MM.1S (cell line): ENCODE data around the gene CD79A.

Experiments used
- EZH2 ChIP-seq: fragments of 300-600 bp; sonication (generic); optimal IDR thresholded peaks from 2 replicates; pipeline ENCODE3; 2017; ENCODE audit warnings: low read depth, mild to moderate bottlenecking, antibody characterized with exemption, low read length, mixed read lengths
- TF ChIP-seq, protein P1 (sequence below): fragments of 300-600 bp; sonication (generic); IDR thresholded peaks from 2 replicates; pipeline ENCODE4 v1.5.1; 2016; ENCODE audit warnings: antibody characterized with exemption, low read length, mixed read lengths

DNA sequence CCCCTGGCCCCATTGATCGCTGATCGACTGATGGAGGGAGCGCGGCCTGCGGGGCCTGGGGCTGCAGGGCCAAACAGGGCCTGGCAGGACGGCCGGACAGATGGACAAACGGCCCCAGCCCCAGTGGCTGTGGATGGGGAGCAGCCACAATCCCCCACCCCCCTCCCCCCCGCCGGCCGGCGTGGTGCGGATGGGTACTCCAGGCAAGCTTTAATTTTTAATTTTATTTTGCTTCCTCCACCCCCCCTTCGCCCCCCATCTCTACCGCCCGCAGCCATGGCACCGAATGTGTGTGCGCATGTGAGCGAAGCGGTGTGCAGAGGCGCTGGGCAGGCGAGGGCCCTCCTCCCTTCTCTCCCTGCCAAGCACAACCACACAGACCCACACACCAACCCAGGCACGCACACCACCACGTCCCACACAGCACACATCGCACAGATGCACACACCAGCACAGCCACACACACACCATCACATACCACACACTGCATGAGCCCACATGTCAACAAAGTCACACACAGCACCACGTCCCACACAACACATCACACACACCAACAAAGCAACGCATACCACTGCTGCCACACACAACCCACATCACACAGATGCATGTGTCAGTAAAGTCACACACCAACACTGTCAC lies 38.8 kb downstream of the CD79A start:
- TF ChIP-seq, protein P1, sequence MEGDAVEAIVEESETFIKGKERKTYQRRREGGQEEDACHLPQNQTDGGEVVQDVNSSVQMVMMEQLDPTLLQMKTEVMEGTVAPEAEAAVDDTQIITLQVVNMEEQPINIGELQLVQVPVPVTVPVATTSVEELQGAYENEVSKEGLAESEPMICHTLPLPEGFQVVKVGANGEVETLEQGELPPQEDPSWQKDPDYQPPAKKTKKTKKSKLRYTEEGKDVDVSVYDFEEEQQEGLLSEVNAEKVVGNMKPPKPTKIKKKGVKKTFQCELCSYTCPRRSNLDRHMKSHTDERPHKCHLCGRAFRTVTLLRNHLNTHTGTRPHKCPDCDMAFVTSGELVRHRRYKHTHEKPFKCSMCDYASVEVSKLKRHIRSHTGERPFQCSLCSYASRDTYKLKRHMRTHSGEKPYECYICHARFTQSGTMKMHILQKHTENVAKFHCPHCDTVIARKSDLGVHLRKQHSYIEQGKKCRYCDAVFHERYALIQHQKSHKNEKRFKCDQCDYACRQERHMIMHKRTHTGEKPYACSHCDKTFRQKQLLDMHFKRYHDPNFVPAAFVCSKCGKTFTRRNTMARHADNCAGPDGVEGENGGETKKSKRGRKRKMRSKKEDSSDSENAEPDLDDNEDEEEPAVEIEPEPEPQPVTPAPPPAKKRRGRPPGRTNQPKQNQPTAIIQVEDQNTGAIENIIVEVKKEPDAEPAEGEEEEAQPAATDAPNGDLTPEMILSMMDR, result no peak
- TF ChIP-seq EZH2, result no peak
